A204.1 (cell line): ENCODE data around the gene PLG.
"Not testable (repeated sequence)": the region's sequence is repeated elsewhere in the genome, so short reads cannot be mapped to it uniquely, and the experiment has no call there.

ENCODE experiments used
- FAIRE-seq: peaks from 2 replicates; lab custom pipeline; 2012; peaks lifted over from hg19 to GRCh38; lab: Jason Lieb, UNC

The PLG gene

DNA sequence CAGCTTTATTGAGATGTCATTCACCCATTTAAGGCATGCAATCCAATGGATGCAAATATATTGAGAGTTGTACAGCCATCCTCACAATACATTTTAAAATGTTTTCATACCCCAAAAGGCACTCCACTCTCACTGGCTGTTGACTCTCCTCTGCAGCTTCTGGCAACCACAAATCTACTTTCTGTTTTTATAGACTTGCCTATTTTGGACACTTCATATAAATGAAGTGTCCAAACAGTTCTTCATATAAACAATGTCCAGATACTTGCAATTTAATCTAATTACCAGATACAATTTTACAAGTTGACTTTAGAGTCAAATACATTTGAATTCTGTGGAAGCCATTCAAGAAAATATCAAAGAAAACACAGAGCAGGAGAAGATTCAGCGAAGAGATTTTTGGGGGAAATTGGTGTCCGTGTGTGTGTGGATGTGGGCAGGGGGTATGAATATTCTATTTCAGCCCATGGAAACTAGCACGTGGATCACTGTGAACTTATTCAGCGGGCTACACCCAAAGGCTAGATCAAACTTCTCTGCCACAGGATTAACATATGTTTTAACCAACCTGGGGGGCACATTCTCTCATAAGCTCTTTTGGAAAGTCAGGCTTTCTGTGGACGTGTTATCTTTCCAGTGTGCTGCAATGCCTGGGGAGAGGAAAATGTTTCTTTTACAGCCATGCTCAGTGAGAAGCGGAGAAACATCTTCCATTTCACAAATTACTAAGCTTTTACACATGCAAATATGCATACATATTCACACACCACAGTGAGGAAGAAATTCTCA, 73.9 kb downstream of the PLG start:
- FAIRE-seq, result no peak

DNA sequence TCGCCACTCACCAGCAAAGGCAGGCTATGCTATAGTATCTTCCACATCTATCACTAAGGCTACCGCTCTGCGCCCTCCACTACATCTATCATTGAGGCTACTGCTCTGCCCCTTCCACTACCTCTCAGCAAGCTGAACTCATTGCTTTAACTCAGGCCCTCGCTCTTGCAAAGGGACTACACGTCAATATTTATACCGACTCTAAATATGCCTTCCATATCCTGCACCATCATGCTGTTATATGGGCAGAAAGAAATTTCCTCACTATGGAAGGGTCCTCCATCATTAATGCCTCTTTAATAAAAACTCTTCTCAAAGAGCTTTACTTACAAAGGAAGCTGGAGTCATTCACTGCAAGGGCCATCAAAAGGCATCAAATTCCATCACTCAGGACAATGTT, 77.1 kb downstream of the PLG start:
- FAIRE-seq, result not testable (repeated sequence)

DNA sequence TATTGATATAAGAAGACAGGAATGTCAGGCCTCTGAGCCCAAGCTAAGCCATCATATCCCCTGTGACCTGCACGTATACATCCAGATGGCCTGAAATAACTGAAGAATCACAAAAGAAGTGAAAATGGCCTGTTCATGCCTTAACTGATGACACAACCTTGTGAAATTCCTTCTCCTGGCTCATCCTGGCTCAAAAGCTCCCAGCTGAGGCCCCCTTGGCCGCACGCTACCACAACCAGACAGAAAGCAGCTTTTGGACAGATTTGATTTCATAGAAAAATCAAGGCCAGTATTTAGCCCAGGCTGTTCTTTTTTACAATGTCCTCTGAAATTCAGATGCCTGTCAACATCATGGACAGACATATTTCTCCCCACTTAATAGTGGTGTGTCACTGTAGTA, 78.6 kb downstream of the PLG start:
- not testable (repeated sequence) for FAIRE-seq

DNA sequence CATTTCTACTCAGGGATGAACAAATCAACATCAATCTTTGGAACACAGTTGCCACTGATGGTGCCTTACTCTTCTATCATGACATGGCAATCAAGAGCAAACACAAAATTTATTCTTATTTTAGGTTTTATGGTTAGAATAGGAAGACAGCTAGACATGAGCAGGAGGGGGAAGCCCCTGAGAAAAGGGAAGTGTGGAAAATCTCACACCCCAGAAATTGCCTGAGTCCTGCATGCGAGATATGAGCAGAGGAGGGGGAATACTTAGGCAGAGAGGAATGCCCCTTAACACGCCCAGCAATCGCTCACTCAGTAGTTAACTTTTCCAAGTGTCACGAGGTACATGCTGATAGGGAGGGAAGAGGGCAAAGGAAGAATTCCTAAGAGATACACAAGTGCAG, 79.3 kb downstream of the PLG start:
- no peak for FAIRE-seq

DNA sequence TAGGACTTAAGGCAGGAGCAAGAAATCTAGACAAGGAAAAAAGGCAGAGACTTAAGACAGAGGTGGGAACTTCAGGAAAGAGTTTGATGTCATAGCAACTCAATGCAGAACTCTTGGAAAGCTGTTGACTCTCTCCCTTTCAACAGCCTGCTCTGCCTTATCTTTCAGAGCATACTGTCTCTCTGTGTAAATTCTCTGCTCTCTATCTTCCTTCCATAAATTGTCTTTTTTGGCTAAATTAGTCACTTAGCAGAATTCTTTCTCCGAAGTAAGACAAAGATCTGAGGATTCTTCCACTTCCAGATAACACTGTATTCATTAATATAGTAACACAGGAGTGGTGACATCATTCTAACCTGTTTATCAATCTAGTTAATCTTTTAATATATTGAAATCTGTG, 80.2 kb downstream of the PLG start:
- FAIRE-seq, result no peak

DNA sequence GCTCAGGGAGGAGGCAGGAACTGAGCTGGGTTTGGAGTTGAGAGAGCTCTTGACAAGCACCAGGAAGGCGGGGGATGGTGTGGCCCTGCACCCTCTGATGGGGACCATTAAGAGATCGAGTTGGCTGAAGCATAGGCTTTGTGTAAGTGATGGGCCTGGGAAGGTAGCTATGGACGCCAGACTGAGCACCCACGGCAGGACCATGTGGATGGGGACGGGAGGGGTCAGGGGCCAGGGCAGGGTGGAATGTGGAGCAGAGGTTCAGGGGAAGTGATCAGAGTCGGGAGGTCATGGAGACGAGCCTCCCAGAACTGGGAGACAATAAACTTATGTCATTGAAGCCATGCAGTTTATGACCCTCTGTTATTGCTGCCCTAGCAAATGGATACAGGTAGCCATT, 81.7 kb downstream of the PLG start:
- no peak for FAIRE-seq

DNA sequence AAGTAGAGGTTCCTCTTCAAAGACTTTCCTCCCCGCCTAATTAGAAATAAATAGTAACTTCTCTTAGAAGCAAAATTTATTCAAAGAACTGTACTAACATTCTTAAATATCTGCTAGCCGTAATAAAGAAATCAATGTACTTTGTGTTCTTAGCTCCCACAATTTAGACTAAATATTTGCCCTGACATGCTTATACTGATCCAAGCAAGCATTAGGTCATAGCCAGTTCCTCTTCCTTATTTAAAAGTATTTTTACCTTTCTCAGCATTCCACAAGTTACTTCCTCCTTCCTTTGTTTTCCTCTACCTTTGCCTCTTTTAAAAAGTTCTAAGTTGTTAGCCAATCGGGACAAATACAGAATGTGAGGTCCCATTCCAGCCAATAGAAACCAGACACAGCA, 86.1 kb downstream of the PLG start:
- FAIRE-seq, result not testable (repeated sequence)

DNA sequence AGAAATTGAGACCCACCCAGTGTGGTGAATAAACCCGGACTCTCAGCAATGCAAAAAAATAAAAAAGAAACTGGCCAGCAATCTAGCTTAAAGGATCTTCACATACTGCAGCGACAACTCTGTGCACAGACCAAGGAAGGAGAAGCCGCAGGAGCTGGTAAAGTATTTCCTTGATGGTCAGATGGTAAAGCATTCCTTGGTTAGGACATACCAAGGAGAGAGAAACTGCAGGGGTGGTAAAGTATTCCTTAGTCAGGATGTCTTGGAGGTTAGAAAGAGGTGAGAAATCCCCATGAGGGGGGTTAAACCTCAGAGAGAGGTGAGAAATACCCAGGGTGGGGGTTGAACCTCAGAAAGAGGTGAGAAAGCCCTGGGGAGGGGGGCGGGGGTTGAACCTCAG, 86.8 kb downstream of the PLG start:
- FAIRE-seq, result no peak

DNA sequence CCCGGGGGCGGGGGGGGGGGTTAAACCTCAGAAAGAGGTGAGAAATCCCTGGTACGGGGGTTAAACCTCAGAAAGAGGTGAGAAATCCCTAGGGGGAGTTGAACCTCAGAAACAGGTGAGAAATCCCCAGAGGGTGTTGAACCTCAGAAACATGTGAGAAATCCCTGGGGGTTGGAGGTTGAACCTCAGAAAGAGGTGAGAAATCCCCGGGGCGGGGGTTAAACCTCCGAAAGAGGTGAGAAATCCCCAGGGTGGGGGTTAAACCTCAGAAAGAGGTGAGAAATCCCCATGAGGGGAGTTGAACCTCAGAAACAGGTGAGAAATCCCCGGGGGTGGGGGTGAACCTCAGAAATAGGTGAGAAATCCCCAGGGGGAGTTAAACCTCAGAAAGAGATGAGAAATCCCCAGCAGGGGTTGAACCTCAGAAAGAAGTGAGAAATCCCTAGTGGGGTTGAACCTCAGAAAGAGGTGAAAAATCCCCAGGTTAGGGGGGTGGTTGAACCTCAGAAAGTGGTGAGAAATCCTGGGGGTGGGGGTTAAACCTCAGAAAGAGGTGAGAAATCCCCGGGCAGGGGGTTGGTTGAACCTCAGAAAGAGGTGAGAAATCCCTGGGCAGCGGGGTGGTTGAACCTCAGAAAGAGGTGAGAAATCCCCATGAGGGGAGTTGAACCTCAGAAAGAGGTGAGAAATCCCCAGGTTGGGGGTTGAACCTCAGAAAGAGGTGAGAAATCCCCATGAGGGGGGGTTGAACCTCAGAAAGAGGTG, 87.4 kb downstream of the PLG start:
- FAIRE-seq, result no peak

DNA sequence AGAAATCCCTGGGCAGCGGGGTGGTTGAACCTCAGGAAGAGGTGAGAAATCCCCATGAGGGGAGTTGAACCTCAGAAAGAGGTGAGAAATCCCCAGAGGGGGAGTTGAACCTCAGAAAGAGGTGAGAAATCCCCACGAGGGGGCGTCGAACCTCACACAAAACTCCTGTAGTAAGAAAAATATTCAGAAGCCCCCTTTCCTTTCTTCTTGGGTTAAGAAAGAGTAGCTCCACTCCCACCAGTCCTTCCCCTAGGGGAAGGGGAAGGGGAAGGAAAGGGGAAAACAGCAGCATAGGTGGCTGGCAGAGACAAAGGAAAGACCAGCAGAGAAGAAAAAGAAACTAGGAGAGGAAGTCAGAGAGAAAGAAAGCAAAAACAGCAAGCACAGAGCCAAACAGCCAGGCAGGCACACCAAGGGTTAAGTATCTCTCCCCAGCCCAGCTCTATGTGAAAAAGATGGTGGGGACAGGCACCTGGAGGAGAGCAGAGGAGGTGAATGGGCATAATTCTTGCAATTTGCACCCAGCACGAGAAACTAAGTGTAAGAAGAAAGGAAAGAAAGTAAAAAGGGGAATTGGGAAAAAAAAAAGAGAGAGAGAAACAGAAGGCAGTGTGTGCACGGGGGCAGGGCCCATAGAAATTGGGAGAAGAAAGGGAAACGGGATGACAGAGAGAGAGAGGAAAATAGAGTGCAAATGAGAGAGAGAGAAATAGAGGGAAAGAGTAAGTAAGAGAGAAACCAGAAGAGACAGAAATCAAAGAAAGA, 88.2 kb downstream of the PLG start:
- no peak for FAIRE-seq

DNA sequence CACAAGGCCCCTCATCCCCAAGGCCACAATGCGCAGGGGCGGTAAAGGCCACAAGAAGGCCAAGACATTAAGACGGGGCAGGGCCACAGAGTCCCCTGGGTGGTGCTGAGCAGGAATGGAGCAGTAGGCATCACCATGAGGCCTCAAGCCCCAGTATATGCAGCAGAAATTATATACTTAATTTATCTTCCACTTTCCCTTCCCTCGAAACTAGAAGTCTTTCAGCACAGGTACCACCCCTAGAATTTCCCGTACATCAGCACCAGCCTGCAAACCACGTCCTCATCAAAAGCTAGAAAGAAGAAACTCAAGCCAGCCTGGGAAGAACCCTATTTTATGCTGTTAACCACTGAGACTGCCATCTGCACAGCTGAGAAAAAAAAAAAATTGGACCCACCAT, 89.4 kb downstream of the PLG start:
- no peak for FAIRE-seq

DNA sequence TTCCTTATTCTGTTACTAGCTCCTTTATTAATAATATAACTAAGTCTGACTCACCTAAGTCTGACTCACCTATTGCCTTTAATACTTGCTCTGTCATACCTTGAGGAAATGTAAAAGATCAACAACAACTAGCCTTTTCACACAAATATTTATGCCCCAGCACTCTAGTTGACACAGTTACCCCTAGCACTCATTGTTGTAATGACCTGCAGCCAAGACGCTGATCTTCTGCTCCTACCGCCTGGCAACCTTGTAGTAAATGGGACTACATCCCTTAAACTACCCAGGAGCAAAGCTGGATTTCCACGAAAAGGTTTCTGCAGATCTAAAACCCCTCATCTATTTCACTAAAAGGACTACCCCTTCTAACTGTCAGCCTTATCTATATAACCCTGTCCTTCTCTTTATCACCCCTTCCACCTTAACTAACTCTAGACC, 90.0 kb downstream of the PLG start:
- FAIRE-seq, result no peak

DNA sequence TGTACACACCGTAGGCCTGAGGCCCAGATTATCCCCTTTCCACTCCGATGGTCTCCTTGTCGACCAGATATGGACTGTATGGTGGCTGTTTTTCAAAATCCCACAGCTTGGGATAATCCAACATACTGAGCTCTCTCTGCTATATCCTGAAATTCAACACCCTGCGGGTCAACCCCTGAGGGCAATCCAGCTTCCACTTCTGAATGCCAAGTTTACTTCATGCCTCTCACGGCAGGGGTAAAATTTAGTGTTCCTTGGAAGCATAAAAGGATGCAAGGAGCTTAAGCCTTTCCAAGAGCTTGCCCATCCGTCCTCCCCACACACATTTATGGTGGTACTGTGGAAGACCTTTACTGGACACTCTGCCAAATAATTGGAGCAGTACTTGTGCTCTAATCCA, 90.7 kb downstream of the PLG start:
- no peak for FAIRE-seq

DNA sequence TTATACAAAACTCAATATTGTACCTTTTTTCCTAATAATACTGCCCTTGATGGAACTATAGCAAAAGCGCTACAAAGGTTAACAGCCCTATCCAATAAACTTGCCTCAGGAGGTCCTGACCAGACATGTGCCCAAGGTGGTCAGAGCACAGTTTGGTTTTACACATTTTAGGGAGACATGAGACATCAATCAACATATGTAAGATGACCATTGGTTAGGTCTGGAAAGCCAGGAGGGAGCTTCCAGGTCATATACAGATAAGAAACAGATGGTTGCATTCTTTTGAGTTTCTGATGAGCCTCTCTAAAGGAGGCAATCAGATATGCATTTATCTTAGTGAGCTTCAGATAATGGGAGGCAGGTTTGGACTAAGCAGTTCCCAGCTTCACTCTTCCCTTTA, 91.6 kb downstream of the PLG start:
- no peak for FAIRE-seq

DNA sequence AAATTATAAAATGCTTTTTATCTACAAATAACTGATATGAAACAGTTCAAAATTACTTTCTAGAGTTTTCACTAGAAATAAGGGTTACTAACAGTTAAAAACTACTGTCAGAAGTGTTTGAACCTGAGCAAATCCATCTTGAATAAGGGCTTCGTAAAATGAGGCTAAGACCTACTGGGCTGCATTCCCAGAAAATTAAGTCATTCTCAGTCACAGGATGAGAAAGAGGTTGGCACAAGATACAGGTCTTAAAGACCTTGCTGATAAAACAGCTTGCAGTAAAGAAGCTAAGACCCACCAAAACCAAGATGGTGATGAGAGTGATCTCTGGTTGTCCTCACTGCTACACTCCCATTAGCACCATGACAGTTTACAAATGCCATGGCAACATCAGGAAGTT, 93.7 kb downstream of the PLG start:
- no peak for FAIRE-seq

DNA sequence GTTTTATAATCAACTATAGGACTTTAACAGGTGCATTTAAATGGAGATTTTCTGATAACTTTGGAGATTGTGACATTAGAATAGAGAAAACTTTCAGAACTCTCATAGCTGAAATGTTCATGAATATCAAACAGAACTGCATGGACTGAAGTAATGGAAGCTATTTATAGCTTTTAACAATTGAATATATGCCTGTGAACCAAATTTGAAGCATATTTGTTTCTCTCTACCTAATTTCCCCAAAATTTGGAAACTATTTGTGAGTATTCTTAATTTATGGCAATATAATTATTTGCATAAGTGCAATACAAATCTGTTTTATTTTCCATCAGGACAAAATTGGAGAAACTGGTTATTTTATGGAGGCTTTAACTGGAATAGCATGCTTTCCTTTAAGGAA, 96.6 kb downstream of the PLG start:
- no peak for FAIRE-seq

DNA sequence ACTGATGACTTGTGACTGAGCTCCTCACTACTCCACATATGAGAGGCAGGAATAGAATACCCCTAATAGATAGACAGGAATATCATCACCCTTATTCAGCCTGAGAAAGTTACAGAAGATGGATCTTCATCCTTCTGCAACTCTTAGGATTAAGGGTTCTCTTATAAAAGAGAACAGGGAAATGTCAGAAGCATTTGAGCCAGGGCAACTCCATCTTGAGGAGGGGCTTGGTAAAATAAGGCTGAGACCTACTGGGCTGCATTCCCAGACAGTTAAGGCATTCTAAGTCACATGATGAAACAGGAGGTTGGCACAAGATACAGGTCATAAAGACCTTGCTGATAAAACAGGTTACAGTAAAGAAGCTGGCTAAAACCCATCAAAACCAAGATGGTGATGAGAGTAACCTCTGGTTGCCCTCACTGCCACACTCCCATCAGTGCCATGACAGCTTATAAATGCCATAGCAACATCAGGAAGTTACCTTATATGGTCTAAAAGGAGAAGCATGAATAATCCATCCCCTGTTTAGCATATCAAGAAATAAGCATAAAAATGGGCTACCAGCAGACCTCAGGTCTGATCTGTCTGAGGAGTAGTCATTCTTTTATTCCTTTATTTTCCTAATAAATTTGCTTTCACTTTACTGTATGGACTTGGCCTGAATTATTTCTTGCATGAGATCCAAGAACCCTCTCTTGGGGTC, 97.9 kb downstream of the PLG start:
- no peak for FAIRE-seq

DNA sequence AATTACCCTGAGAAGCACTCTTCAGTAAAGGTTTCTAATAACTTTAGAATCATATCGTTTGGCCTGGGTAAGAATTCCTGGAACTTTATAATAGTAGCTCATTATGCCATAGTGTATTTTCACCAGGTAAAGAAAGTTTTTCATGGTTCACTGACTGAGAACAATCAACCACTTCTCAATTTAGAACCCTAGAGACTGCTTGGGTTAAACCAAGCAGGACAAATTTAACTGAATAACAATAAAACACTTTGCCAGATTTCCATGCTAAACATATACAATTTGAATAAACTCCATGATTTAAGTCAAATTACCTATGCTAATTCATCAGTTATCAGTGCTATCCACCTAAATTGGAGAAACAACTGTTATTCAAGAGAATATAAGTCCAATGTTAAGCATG, 99.4 kb downstream of the PLG start:
- no peak for FAIRE-seq

DNA sequence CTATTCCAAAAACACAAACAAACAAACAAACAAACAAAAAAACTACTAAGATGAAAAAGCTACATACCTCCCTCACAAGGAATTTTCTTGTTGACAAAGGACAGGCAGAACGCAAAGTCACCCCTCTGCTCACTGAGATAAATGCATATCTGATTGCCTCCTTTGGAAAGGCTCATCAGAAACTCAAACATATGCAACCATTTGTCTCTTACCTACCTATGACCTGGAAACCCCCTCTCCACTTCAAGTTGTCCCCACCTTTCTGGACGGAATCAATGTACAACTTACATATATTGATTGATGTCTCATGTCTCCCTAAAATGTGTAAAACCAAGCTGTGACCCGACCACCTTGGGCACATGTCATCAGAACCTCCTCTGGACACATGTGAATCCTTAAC, 100.0 kb downstream of the PLG start:
- not testable (repeated sequence) for FAIRE-seq
